ENCODE measurements around the gene TUBA4A.

DNA sequence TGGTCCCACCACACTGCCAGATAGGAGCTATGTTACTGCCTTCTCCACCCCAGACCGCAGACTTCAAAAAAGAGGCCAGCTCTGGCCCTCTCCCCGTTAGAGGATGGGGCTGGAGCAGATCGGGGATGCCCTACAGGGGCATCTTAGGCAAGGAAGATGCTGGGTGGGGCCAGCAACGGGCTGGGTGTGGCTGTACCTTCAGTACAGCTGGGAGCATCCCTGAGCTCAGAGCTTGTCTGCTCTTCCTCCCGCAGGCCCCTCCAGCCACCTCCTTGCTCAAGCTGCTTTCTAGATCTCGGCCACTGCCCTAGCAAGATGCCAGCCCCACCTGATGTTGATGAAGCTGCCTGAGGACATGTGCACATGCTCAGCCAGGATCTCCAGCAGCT, 45.6 kb upstream of the TUBA4A start:
- TF ChIP-seq EZH2 (IDR thresholded peaks at IDR 0.05; ENCODE audit: borderline replicate concordance, control insufficient read depth, low read depth, low read length) (no peak), RB1 (IDR thresholded peaks at IDR 0.05; ENCODE audit: borderline replicate concordance) (no peak), EP300 (IDR thresholded peaks at IDR 0.05; ENCODE audit: borderline replicate concordance in 1 of 2, control insufficient read depth in 1 of 2, low read depth in 2 of 2, low read length in 2 of 2) (no peak), RELA (IDR thresholded peaks at IDR 0.05; ENCODE audit: borderline replicate concordance, partially characterized antibody) (no peak)
- TF ChIP-seq, protein P1, sequence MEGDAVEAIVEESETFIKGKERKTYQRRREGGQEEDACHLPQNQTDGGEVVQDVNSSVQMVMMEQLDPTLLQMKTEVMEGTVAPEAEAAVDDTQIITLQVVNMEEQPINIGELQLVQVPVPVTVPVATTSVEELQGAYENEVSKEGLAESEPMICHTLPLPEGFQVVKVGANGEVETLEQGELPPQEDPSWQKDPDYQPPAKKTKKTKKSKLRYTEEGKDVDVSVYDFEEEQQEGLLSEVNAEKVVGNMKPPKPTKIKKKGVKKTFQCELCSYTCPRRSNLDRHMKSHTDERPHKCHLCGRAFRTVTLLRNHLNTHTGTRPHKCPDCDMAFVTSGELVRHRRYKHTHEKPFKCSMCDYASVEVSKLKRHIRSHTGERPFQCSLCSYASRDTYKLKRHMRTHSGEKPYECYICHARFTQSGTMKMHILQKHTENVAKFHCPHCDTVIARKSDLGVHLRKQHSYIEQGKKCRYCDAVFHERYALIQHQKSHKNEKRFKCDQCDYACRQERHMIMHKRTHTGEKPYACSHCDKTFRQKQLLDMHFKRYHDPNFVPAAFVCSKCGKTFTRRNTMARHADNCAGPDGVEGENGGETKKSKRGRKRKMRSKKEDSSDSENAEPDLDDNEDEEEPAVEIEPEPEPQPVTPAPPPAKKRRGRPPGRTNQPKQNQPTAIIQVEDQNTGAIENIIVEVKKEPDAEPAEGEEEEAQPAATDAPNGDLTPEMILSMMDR (IDR thresholded peaks at IDR 0.05 in 2 of 3, conservative IDR thresholded peaks at IDR 0.05 in 1 of 3; ENCODE audit: control insufficient read depth in 2 of 3, extremely low read depth in 1 of 3, insufficient read depth in 1 of 3, low read depth in 3 of 3, low read length in 3 of 3), result no peak
- TF ChIP-seq, protein P2, sequence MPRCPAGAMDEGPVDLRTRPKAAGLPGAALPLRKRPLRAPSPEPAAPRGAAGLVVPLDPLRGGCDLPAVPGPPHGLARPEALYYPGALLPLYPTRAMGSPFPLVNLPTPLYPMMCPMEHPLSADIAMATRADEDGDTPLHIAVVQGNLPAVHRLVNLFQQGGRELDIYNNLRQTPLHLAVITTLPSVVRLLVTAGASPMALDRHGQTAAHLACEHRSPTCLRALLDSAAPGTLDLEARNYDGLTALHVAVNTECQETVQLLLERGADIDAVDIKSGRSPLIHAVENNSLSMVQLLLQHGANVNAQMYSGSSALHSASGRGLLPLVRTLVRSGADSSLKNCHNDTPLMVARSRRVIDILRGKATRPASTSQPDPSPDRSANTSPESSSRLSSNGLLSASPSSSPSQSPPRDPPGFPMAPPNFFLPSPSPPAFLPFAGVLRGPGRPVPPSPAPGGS (IDR thresholded peaks at IDR 0.05; ENCODE audit: borderline replicate concordance, insufficient read depth, low read depth, low read length, poor library complexity, severe bottlenecking), result no peak
- TF ChIP-seq, protein P3, sequence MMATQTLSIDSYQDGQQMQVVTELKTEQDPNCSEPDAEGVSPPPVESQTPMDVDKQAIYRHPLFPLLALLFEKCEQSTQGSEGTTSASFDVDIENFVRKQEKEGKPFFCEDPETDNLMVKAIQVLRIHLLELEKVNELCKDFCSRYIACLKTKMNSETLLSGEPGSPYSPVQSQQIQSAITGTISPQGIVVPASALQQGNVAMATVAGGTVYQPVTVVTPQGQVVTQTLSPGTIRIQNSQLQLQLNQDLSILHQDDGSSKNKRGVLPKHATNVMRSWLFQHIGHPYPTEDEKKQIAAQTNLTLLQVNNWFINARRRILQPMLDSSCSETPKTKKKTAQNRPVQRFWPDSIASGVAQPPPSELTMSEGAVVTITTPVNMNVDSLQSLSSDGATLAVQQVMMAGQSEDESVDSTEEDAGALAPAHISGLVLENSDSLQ (IDR thresholded peaks at IDR 0.05), result no peak

All from GM12878 (cell line).